Right lobe of liver (tissue), 4 donors: ENCODE results near the gene GRIK1.

ENCODE experiments used
- POLR2A ChIP-seq: fragments of 450-650 bp; IDR thresholded peaks from one replicate; pipeline ENCODE4 v1.6.1; 2017; ENCODE audit warnings: antibody characterized with exemption, mild to moderate bottlenecking
- TF ChIP-seq, protein P1 (sequence below), 4 donors: fragments of 200-600 bp in 3 of 4; fragments of 450-650 bp in 1 of 4; IDR thresholded peaks; one replicate each; pipeline versions ENCODE4 v1.5.1 to v1.8.0; 2016 to 2022; ENCODE audit warnings: antibody characterized with exemption in 4 of 4, mild to moderate bottlenecking in 2 of 4
- donor health status: DM: no; HTN: no; CAD: no.
- donor health status: DM: no; HTN: no; CAD: no.
- donor health status: DM: no; HTN: yes; CAD: no.

DNA sequence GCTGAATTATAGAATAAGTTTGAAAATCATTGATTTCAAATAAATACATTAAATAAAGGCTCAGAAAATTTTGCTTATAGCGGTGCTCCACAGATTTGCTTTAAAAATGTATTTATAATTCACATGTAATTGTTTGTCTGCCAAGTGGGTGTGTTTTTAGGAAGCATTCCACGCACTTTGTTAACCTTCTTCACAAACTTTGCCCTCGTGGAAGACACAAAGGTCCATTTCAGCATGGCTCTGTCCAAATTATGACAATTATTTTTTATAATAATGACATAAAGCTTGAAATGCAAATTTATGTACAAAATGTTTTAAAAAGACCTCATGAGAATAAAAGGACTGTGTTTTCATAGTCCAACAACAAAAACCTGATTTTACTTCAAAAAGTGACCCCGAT lies 146.1 kb downstream of the GRIK1 start:
- TF ChIP-seq, protein P1, sequence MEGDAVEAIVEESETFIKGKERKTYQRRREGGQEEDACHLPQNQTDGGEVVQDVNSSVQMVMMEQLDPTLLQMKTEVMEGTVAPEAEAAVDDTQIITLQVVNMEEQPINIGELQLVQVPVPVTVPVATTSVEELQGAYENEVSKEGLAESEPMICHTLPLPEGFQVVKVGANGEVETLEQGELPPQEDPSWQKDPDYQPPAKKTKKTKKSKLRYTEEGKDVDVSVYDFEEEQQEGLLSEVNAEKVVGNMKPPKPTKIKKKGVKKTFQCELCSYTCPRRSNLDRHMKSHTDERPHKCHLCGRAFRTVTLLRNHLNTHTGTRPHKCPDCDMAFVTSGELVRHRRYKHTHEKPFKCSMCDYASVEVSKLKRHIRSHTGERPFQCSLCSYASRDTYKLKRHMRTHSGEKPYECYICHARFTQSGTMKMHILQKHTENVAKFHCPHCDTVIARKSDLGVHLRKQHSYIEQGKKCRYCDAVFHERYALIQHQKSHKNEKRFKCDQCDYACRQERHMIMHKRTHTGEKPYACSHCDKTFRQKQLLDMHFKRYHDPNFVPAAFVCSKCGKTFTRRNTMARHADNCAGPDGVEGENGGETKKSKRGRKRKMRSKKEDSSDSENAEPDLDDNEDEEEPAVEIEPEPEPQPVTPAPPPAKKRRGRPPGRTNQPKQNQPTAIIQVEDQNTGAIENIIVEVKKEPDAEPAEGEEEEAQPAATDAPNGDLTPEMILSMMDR (IDR thresholded peaks at IDR 0.05) = no peak
- TF ChIP-seq POLR2A = no peak
